GM21619 (cell line): ENCODE data around the gene BBX.
A peak's percentile ranks its signal among the peaks of the same experiment; 100 is the strongest.

Experiments used
- ATAC-seq: cut with Tn5 transposase; IDR thresholded peaks from one replicate; pipeline ENCODE4 v1.9.1; 2021; ENCODE audit not compliant: unreplicated experiment

The BBX gene

GRCh38 chr3:107643038-107643883 is 120.5 kb downstream of the BBX start:
- no peak for ATAC-seq

GRCh38 chr3:107644631-107645030 is 121.9 kb downstream of the BBX start:
- ATAC-seq: no peak

GRCh38 chr3:107650788-107651187 is 128.0 kb downstream of the BBX start:
- ATAC-seq: no peak

- ATAC-seq: peak; percentile 63
Measured at GRCh38 chr3:107651782-107652181, 129.0 kb downstream of the BBX start.

GRCh38 chr3:107654218-107654617 is 131.5 kb downstream of the BBX start:
- ATAC-seq: no peak

- no peak for ATAC-seq
Measured at GRCh38 chr3:107657971-107658370, 135.2 kb downstream of the BBX start.

GRCh38 chr3:107660306-107660976 is 137.7 kb downstream of the BBX start:
- ATAC-seq: no peak

- ATAC-seq: no peak
Measured at GRCh38 chr3:107661447-107662123, 138.8 kb downstream of the BBX start.

- ATAC-seq: no peak
Measured at GRCh38 chr3:107662124-107662507, 139.4 kb downstream of the BBX start.

- no peak for ATAC-seq
Measured at GRCh38 chr3:107662586-107662985, 139.8 kb downstream of the BBX start.

GRCh38 chr3:107663266-107663665 is 140.5 kb downstream of the BBX start:
- ATAC-seq: no peak

- no peak for ATAC-seq
Measured at GRCh38 chr3:107664614-107665013, 141.9 kb downstream of the BBX start.

GRCh38 chr3:107665351-107665750 is 142.6 kb downstream of the BBX start:
- ATAC-seq: no peak

GRCh38 chr3:107666853-107667252 is 144.1 kb downstream of the BBX start:
- no peak for ATAC-seq

- no peak for ATAC-seq
Measured at GRCh38 chr3:107668416-107668815, 145.7 kb downstream of the BBX start.

GRCh38 chr3:107668963-107669362 is 146.2 kb downstream of the BBX start:
- no peak for ATAC-seq

- ATAC-seq: no peak
Measured at GRCh38 chr3:107669669-107670068, 146.9 kb downstream of the BBX start.

GRCh38 chr3:107670986-107671385 is 148.2 kb downstream of the BBX start:
- no peak for ATAC-seq

GRCh38 chr3:107674371-107674770 is 151.6 kb downstream of the BBX start:
- no peak for ATAC-seq

GRCh38 chr3:107675233-107675900 is 152.6 kb downstream of the BBX start:
- peak; percentile 62 for ATAC-seq
